Activated CD4-positive, alpha-beta memory T cell treated with anti-CD3 and anti-CD28 coated beads, Interleukin-2, amount 10 ng/mL, durations not matched to agents 7 days and 5 days (primary cell): ENCODE results near the gene TREX2. TPM values are rescaled to one million over a fixed set of nuclear protein-coding genes. Genes with fewer than 3 reads are reported as not detected.
"Not testable (repeated sequence)": the region's sequence is repeated elsewhere in the genome, so short reads cannot be mapped to it uniquely, and the experiment has no call there.

Experiments
- CTCF ChIA-PET: fragments of 350-600 bp; sonication (Branson Sonifier 250); formaldehyde crosslinking; loops from one replicate; lab custom pipeline; 2021; ENCODE audit warnings: antibody characterized with exemption, inconsistent platforms; lab: Charles Lee
- POLR2A ChIA-PET: fragments of 350-600 bp; sonication (Branson Sonifier 250); formaldehyde crosslinking; loops from one replicate; lab custom pipeline; 2021; ENCODE audit warnings: antibody characterized with exemption; lab: Charles Lee
- DNase-seq: peaks from one replicate; pipeline ENCODE4 v3.0.0-alpha.2; 2020
- H3K27ac Mint-ChIP-seq: one replicate; pipeline ENCODE4 v1.8.0; 2021; ENCODE audit warnings: mild to moderate bottlenecking, mixed read lengths
- H3K27me3 Mint-ChIP-seq: one replicate; pipeline ENCODE4 v1.8.0; 2021; ENCODE audit warnings: mixed read lengths
- H3K36me3 Mint-ChIP-seq: one replicate; pipeline ENCODE4 v1.8.0; 2021; ENCODE audit warnings: low read depth, mixed read lengths
- H3K4me1 Mint-ChIP-seq: one replicate; pipeline ENCODE4 v1.8.0; 2021; ENCODE audit warnings: mixed read lengths
- H3K4me3 Mint-ChIP-seq: one replicate; pipeline ENCODE4 v1.8.0; 2021; ENCODE audit warnings: mild to moderate bottlenecking, mixed read lengths
- H3K9me3 Mint-ChIP-seq: one replicate; pipeline ENCODE4 v1.8.0; 2021; ENCODE audit warnings: mixed read lengths
- total RNA-seq, 2 experiments: library from RNA; stranded (reverse); gene quantifications; one replicate each; pipeline ENCODE4 v1.2.3, GENCODE V29; 2021

TREX2 gene
- total RNA-seq, 2 experiments from 2014 or later, result 1.1 to 1.8 TPM

GRCh38 chrX:153411988-153412574, 33.8 kb downstream of the TREX2 start:
- ChIA-PET CTCF (no interaction called here), POLR2A (no interaction called here)
- no peak for DNase-seq
- Mint-ChIP-seq H3K9me3 (no peaks in the 10 kb centered on the region), H3K4me3 (peak overlapping the region; percentile 71), H3K4me1 (peaks cover 13% of the 10 kb centered on the region), H3K27ac (no peak overlapping the region), H3K27me3 (peaks cover 5% of the 10 kb centered on the region), H3K36me3 (no peaks in the 10 kb centered on the region)

- Mint-ChIP-seq H3K27ac (no peak within 1 kb of the TSS), H3K36me3 (no peaks in the 10 kb centered on the region), H3K27me3 (peaks cover 5% of the 10 kb centered on the region), H3K9me3 (no peaks in the 10 kb centered on the region), H3K4me1 (peaks cover 13% of the 10 kb centered on the region), H3K4me3 (peak within 1 kb of the TSS; percentile 71)
- ChIA-PET CTCF (no interaction called here), POLR2A (no interaction called here)
- DNase-seq, result peak; percentile 43
Observed at GRCh38 chrX:153411255-153411987, 34.4 kb downstream of the TREX2 start, which contains the start of gene ZFP92. ZFP92 (plus strand) TSS chrX:153411472; CDS start chrX:153418323, 6,851 bp downstream.

GRCh38 chrX:153410888-153411254, 35.0 kb downstream of the TREX2 start:
- Mint-ChIP-seq H3K27ac (no peak overlapping the region), H3K4me1 (peaks cover 13% of the 10 kb centered on the region), H3K27me3 (peaks cover 5% of the 10 kb centered on the region), H3K9me3 (no peaks in the 10 kb centered on the region), H3K36me3 (no peaks in the 10 kb centered on the region), H3K4me3 (peak overlapping the region; percentile 63)
- no peak for DNase-seq
- ChIA-PET POLR2A (no interaction called here), CTCF (no interaction called here)

- Mint-ChIP-seq H3K27me3 (peaks cover 5% of the 10 kb centered on the region), H3K9me3 (no peaks in the 10 kb centered on the region), H3K27ac (no peak overlapping the region), H3K36me3 (no peaks in the 10 kb centered on the region), H3K4me3 (no peak overlapping the region), H3K4me1 (peaks cover 13% of the 10 kb centered on the region)
- ChIA-PET POLR2A (no interaction called here), CTCF (no interaction called here)
- DNase-seq, result no peak
Observed at GRCh38 chrX:153410373-153410772, 35.5 kb downstream of the TREX2 start.

GRCh38 chrX:153409414-153410101, 36.3 kb downstream of the TREX2 start:
- Mint-ChIP-seq H3K9me3 (no peaks in the 10 kb centered on the region), H3K4me1 (peaks cover 19% of the 10 kb centered on the region), H3K27ac (no peak overlapping the region), H3K36me3 (no peaks in the 10 kb centered on the region), H3K4me3 (no peak overlapping the region), H3K27me3 (peaks cover 5% of the 10 kb centered on the region)
- ChIA-PET CTCF (no interaction called here), POLR2A (no interaction called here)
- no peak for DNase-seq

GRCh38 chrX:153408871-153409351, 36.9 kb downstream of the TREX2 start:
- no peak overlapping the region for H3K27ac Mint-ChIP-seq
- ChIA-PET POLR2A (no interaction called here), CTCF (no interaction called here)
- H3K36me3 Mint-ChIP-seq, result no peaks in the 10 kb centered on the region
- no peak overlapping the region for H3K4me3 Mint-ChIP-seq
- no peak for DNase-seq
- H3K4me1 Mint-ChIP-seq, result peaks cover 21% of the 10 kb centered on the region
- H3K9me3 Mint-ChIP-seq, result no peaks in the 10 kb centered on the region
- H3K27me3 Mint-ChIP-seq, result peaks cover 5% of the 10 kb centered on the region

GRCh38 chrX:153408221-153408721, 37.6 kb downstream of the TREX2 start:
- POLR2A ChIA-PET, result no interaction called here
- no peak for DNase-seq
- H3K4me3 Mint-ChIP-seq, result no peak overlapping the region
- no peaks in the 10 kb centered on the region for H3K9me3 Mint-ChIP-seq
- H3K27ac Mint-ChIP-seq, result no peak overlapping the region
- H3K27me3 Mint-ChIP-seq, result peaks cover 7% of the 10 kb centered on the region
- H3K4me1 Mint-ChIP-seq, result peaks cover 20% of the 10 kb centered on the region
- H3K36me3 Mint-ChIP-seq, result no peaks in the 10 kb centered on the region
- CTCF ChIA-PET, result no interaction called here

- Mint-ChIP-seq H3K27ac (no peak overlapping the region), H3K36me3 (no peaks in the 10 kb centered on the region), H3K9me3 (no peaks in the 10 kb centered on the region), H3K27me3 (peaks cover 12% of the 10 kb centered on the region), H3K4me3 (no peak overlapping the region), H3K4me1 (peaks cover 21% of the 10 kb centered on the region)
- no peak for DNase-seq
- POLR2A ChIA-PET, result no interaction called here
- CTCF ChIA-PET, result no interaction called here
Observed at GRCh38 chrX:153407736-153408135, 38.1 kb downstream of the TREX2 start.

- H3K27me3 Mint-ChIP-seq, result peaks cover 12% of the 10 kb centered on the region
- ChIA-PET POLR2A (no interaction called here), CTCF (no interaction called here)
- H3K9me3 Mint-ChIP-seq, result no peaks in the 10 kb centered on the region
- H3K36me3 Mint-ChIP-seq, result no peaks in the 10 kb centered on the region
- DNase-seq, result no peak
- H3K4me1 Mint-ChIP-seq, result peaks cover 15% of the 10 kb centered on the region
- H3K4me3 Mint-ChIP-seq, result no peak overlapping the region
- no peak overlapping the region for H3K27ac Mint-ChIP-seq
Observed at GRCh38 chrX:153406903-153407302, 39.0 kb downstream of the TREX2 start.

- Mint-ChIP-seq H3K36me3 (no peaks in the 10 kb centered on the region), H3K4me3 (no peak overlapping the region), H3K4me1 (peaks cover 13% of the 10 kb centered on the region), H3K27me3 (peaks cover 11% of the 10 kb centered on the region), H3K27ac (no peak overlapping the region), H3K9me3 (no peaks in the 10 kb centered on the region)
- ChIA-PET CTCF (no interaction called here), POLR2A (no interaction called here)
- DNase-seq, result no peak
Observed at GRCh38 chrX:153406011-153406410, 39.8 kb downstream of the TREX2 start.

GRCh38 chrX:153405426-153405825, 40.4 kb downstream of the TREX2 start:
- Mint-ChIP-seq H3K27ac (no peak overlapping the region), H3K27me3 (peaks cover 8% of the 10 kb centered on the region), H3K36me3 (no peaks in the 10 kb centered on the region), H3K4me3 (no peak overlapping the region), H3K4me1 (peaks cover 11% of the 10 kb centered on the region), H3K9me3 (no peaks in the 10 kb centered on the region)
- no peak for DNase-seq
- ChIA-PET POLR2A (no interaction called here), CTCF (no interaction called here)

GRCh38 chrX:153404333-153404732, 41.5 kb downstream of the TREX2 start:
- H3K4me3 Mint-ChIP-seq, POLR2A ChIA-PET, H3K27me3 Mint-ChIP-seq, H3K27ac Mint-ChIP-seq, H3K36me3 Mint-ChIP-seq, CTCF ChIA-PET, H3K9me3 Mint-ChIP-seq: not testable (repeated sequence)
- peaks cover 16% of the 10 kb centered on the region for H3K4me1 Mint-ChIP-seq
- DNase-seq, result peak; percentile 37

GRCh38 chrX:153401133-153401764, 44.6 kb downstream of the TREX2 start, which contains the start of gene PNMA6E:
PNMA6E (minus strand) TSS chrX:153401350; CDS start chrX:153398849, 2,501 bp downstream.
- DNase-seq, result no peak
- Mint-ChIP-seq H3K27me3 (peaks cover 10% of the 10 kb centered on the region), H3K27ac (no peak within 1 kb of the TSS), H3K4me1 (peaks cover 16% of the 10 kb centered on the region), H3K9me3 (no peaks in the 10 kb centered on the region), H3K36me3 (no peaks in the 10 kb centered on the region), H3K4me3 (no peak within 1 kb of the TSS)
- ChIA-PET CTCF (no interaction called here), POLR2A (no interaction called here)
